HG02852 (cell line): ENCODE measurements around the gene TAL1.
"Not testable (repeated sequence)": the region's sequence is repeated elsewhere in the genome, so short reads cannot be mapped to it uniquely, and the experiment has no call there.

Experiments used
- ATAC-seq: cut with Tn5 transposase; IDR thresholded peaks from one replicate; pipeline ENCODE4 v1.9.1; 2021; ENCODE audit warnings: mild to moderate bottlenecking, moderate library complexity; ENCODE audit not compliant: unreplicated experiment

Gene TAL1

GRCh38 chr1:47213230-47213963 lies 18.6 kb downstream of the TAL1 start:
- no peak for ATAC-seq

DNA sequence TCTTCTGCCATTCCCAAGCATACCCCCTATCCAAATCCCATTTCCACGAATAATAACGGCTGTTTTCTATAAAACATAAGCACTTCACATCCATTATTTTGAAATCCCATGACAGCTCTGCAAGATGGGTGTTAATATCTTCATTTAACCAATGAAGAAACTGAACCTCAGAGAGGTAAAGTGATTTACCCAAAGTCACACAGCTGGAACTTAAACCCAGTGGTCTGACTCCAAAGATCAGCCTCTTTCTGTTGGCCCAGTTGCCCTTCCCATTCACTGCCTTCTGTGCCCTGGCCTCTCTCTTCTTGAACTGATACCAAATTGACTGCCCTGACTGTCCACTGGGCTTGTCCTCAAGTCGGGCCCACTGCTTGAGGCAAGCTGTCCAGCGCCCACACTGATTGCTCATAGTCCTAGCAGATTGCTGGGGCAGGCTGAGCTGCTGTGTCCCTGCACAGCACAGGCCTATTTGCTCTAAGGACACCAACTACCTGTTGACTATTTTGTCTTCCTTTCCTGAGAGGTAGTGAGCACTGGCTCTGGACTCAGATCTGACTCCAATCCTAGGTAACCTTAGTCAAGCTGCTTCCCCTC lies 19.3 kb downstream of the TAL1 start:
- no peak for ATAC-seq

DNA sequence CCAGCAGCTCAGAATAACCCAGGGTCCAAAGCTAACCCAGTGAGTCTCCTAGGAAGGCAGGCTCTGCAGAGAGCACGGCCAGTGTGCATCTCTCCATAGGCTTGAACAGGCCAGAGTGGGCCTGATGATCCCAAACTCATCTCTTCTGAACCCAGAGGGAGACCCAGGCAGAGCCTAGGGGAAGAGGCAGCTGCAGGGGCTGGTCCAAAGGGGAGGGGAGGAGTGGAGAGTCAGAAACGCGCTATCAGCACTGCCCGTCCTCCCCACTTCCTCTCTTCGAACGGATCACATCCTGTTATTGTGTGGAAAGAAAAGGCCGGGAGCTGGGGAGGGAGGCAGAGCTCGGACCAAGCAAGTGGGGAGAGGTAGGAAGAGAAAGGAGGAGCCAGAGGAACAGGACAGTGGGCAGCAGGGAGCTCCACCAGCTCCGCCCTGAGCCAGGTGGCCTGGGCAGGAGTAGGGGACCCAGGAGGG lies 20.2 kb downstream of the TAL1 start:
- ATAC-seq, result no peak

DNA sequence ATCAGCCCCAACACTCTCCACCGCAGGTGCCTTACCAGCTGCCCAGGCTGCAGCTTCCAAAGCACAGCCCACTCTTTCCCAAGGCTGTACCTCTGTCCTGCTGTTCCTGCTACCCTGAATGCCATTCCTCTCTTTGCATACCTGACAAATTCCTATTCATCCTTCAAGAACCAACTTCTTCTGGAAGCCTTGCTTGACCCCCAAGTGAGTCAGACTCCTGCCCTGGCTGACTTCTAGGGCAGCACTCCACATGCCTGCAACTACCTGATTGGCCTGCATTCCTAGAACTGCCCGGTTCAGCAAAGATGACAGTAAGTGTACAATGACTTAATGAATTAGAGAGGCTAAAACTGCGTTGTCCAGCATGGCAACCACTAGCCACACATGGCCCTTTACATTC lies 21.4 kb downstream of the TAL1 start:
- ATAC-seq, result no peak

GRCh38 chr1:47209725-47210325 lies 22.2 kb downstream of the TAL1 start:
- ATAC-seq, result no peak

DNA sequence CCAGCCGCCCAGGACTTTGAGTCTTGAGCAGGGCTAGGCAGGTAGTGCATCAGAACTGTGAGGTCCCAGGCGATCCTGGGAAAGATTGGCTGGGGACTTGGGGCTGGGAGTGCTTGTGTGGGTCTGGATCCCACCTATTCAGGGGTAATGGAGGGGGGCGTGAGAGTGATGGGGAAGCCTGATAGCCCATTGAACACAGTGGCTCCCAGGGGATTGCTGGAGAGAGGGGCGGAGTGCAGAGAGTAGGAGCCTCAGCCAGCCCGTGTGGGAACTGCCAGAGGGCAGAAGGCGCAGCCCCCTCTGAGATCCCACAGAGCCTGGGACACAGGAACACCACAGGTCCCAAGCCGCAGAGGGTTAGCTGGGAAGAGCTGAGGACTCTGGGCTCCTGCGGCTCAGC lies 22.9 kb downstream of the TAL1 start:
- ATAC-seq, result no peak

DNA sequence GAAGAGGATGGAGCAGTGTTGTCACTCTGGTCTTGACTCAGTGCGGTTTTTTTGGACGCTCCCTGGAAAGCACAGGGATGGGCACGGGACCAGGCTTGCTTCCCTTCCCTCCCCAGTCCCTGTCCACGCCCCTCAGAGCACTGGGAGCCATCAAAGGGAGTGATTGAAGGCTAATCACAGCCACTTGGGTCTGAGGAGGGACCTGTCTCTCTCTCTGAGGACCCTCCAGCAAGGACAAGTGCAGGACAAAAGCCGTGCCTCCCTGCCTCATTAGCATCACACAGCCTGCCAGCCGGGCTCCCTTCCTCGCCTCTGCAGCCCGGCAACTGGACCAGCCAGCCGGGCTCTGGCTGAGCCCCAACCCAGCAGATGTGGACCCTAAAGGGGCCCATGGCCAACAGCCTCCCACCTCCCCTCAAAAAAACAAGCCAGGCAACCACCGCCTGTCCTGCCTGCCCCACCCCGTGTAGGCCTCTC lies 23.6 kb downstream of the TAL1 start:
- ATAC-seq, result no peak

DNA sequence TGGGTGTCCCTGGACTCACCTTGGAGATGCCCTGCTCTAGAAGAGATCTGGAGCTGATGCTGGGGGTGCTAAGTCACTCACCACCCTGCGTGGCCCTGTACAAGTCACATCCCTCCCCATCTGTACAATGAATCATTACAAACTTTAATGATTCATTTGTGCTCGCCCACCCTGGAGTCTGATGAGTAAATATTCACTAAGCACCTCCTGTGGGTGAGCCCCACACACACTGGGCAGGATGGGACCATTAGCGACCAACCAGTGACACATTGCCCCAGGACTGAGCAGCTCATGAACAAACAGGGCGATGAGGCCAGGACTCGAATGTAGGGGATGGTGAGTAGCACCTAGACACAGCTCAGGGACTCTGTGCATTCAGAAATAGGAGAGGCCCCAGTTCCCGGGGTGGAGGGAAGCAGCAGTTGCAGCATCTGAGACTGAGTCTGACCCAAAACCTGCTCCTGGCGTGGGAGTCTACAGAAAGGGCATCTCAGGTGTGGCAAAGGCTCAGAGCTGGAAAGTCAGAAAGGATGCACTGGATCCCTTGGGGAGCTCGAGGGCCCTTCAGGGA lies 24.1 kb downstream of the TAL1 start:
- no peak for ATAC-seq

DNA sequence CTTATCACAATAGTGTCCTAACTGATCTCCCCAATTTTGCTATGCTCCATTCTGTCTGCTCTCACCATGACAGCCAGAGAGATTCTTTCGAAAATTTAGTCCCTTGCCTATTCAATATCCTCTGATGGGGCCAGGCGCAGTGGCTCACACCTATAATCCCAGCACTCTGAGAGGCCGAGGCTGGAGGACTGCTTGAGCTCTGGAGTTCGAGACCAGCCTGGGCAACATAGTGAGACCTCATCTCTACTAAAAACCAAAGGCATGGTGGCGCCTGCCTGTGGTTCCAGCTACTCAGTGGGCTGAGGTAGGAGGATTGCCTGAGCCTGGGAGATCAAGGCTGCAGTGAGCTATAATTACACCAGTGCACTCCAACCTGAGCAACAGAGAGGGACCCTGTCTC lies 26.1 kb downstream of the TAL1 start:
- ATAC-seq, result no peak

GRCh38 chr1:47203504-47203903 lies 28.5 kb downstream of the TAL1 start:
- not testable (repeated sequence) for ATAC-seq

DNA sequence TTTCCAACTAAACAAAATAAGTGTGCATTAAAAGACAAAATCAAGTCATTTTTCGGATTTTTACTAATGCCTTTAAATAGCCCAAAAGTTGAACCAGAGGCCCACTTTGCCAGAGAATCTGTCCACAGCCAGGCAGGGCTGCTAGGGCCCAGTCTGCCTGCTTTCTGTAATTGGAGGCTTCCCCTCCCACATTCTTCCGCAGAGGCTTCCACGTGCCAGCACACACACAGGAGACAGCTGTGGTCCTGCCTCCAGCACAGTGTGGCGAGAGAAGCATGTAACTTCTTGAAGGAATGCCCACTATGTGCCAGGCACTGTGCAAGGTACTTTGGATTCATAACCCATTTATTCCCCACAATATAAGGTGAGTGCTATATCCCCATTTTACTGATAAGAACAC lies 30.8 kb downstream of the TAL1 start:
- ATAC-seq, result no peak

DNA sequence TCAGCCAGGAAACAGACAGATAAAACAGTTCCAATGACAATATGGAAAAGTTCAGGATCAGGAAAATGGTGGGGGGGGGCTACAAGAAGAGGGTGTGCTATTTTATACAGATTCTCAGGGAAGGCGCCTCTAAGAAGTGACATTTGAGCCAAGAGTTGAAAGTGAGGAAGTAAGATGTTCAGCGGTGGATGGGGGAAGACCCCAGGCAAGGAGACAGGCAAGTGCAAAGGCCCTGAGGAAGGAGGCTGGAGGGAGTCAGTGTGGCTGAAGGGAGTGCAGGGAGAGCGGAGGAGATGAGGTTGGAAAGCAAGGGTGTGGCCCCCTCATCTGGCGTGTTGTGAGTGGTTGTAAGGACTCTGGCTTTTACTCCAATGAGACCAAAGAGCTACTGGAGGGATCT lies 33.8 kb downstream of the TAL1 start:
- ATAC-seq, result no peak

- no peak for ATAC-seq
Measured at GRCh38 chr1:47196622-47197021, 35.4 kb downstream of the TAL1 start.

- not testable (repeated sequence) for ATAC-seq
Measured at GRCh38 chr1:47195981-47196380, 36.0 kb downstream of the TAL1 start.

- ATAC-seq, result no peak
Measured at GRCh38 chr1:47194311-47194710, 37.7 kb downstream of the TAL1 start.

GRCh38 chr1:47193496-47193895 lies 38.5 kb downstream of the TAL1 start:
- ATAC-seq, result not testable (repeated sequence)

DNA sequence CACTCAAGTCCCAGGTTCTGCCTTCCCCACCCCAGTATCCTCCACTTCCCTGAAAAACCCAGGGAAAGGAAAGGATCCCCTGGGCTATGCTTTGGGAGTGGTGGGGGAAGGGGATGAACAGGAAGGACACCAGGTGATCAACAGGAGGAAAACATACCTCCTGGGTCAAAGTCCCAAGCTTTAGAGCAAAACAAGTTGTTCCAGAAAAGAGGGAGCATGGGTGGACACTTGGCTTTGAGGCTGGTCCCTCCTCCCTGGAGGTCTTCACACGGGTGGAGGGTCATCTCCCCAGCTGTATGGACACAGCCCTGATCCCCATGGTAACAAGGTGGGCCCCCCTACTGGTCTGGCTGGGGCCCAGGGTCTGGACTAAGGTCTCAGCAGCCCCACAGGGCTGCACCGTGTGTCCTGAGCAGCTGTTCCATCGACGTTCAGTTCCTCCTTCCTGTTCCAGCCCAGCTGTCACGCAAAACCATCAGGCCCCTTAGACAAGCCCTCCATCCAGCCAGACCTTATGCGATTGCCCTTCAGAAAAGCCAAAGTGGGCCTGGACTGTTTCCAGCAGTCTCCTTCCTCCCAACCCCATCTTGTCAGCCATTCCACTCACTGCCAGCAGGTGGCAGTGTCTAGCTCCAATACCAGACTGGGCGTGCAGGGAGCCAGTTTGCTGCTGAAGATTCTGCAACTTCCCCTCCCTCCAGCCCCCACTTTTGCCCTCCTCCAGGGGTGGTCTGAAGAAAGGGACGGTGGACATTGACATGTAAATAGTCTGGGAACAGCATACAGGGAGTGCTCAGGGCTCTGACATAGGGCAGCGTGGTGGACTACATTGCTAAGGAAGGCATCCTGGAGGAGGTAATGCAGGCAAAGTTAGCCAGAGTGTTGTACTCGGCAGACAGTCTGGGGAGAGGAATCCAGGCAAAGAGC lies 39.3 kb downstream of the TAL1 start:
- ATAC-seq, result no peak

DNA sequence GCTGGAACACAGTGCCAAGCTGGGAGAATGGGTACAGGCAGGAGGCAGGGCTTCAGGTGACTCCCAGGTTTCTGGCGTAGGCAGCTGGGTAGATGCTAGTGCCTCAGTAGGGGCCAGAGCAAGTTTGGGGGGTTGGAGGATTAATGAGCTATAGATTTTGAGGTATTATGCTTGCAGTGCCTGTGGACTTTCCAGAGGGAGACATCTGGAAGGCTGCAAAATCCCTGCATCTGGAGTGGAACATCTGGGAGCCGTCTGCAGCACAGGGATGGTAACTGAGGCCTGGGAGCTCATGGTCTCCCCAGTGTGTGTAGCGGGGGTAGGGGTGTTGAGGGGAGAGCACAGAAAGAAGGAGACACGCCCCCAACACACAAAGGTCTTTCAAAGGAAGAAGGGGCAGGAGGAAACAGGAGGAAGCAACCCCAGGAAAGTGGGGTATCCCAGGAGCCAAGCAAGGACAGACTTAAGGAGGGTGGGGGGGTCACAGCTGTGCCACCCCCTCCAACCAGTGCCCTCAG lies 40.0 kb downstream of the TAL1 start:
- ATAC-seq, result no peak

GRCh38 chr1:47190857-47191256 lies 41.2 kb downstream of the TAL1 start:
- ATAC-seq, result no peak

DNA sequence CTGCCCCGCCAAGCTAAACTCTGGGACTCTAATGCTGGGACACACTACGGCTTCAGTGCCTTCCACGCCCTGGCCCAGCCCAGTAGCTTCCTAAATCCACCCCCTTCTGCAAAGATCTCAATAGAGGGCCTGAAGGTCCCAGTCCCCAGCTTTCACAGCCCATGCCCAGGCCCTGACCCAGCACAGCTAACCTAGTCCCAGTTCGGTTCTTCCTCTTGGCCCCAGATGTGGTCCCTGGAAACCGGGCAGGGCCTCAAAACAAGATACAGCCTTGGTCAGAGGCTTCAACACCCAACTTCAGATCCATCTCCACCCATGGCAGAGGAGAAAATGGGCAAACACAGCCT lies 41.5 kb downstream of the TAL1 start:
- ATAC-seq, result no peak
